Measurements from ENCODE around the gene ACADSB.

GRCh38 chr10:122974543-122975064 is 34.2 kb upstream of the ACADSB start:
- no peak for TF ChIP-seq CTCF (IDR thresholded peaks at IDR 0.05)
- no peak for TF ChIP-seq POLR2A (IDR thresholded peaks at IDR 0.05)
- TF ChIP-seq EP300 (IDR thresholded peaks at IDR 0.05) = no peak
